Stimulated activated CD8-positive, alpha-beta memory T cell treated with anti-CD3 and anti-CD28 coated beads, Interleukin-7, amount 100 ng/mL, for 24 hours (primary cell): ENCODE data around the gene NEO1.

Experiments
- DNase-seq: peaks from one replicate; pipeline ENCODE4 v3.0.0-alpha.2; 2020; ENCODE audit warnings: low read depth

NEO1 gene

GRCh38 chr15:73331991-73332925, 280.0 kb downstream of the NEO1 start:
- DNase-seq = no peak

- no peak for DNase-seq
These were observed 280.7 kb downstream of the NEO1 start for GRCh38 chr15:73333001-73333400.

- no peak for DNase-seq
These were observed 281.8 kb downstream of the NEO1 start for GRCh38 chr15:73334086-73334485.

- DNase-seq = no peak
These were observed 282.8 kb downstream of the NEO1 start for GRCh38 chr15:73335026-73335425.

GRCh38 chr15:73335471-73335870, 283.2 kb downstream of the NEO1 start:
- DNase-seq = no peak

GRCh38 chr15:73336756-73337155, 284.5 kb downstream of the NEO1 start:
- DNase-seq = no peak

GRCh38 chr15:73337187-73337586, 284.9 kb downstream of the NEO1 start:
- DNase-seq = no peak

- no peak for DNase-seq
These were observed 285.8 kb downstream of the NEO1 start for GRCh38 chr15:73338058-73338457.

- DNase-seq = no peak
These were observed 286.5 kb downstream of the NEO1 start for GRCh38 chr15:73338606-73339374.

GRCh38 chr15:73340502-73341192, 288.4 kb downstream of the NEO1 start:
- DNase-seq = no peak

GRCh38 chr15:73341886-73342600, 289.8 kb downstream of the NEO1 start:
- DNase-seq = no peak

- no peak for DNase-seq
These were observed 291.8 kb downstream of the NEO1 start for GRCh38 chr15:73344056-73344455.

- DNase-seq = no peak
These were observed 293.4 kb downstream of the NEO1 start for GRCh38 chr15:73345658-73346057.

GRCh38 chr15:73346735-73347312, 294.6 kb downstream of the NEO1 start:
- DNase-seq = peak; percentile 28

- DNase-seq = no peak
These were observed 296.9 kb downstream of the NEO1 start for GRCh38 chr15:73349191-73349590.

- no peak for DNase-seq
These were observed 299.8 kb downstream of the NEO1 start for GRCh38 chr15:73352082-73352481.

GRCh38 chr15:73353734-73354133, 301.5 kb downstream of the NEO1 start:
- no peak for DNase-seq

- DNase-seq = no peak
These were observed 302.0 kb downstream of the NEO1 start for GRCh38 chr15:73354241-73354640.
